GM18502 (cell line): ENCODE measurements around the gene KCNJ9.
"Not testable (repeated sequence)": the region's sequence is repeated elsewhere in the genome, so short reads cannot be mapped to it uniquely, and the experiment has no call there.

Experiments
- ATAC-seq: cut with Tn5 transposase; IDR thresholded peaks from one replicate; pipeline ENCODE4 v1.9.1; 2021; ENCODE audit warnings: mild to moderate bottlenecking; ENCODE audit not compliant: unreplicated experiment, poor library complexity

KCNJ9 gene

GRCh38 chr1:160099716-160100375 lies 18.5 kb downstream of the KCNJ9 start:
- no peak for ATAC-seq

- no peak for ATAC-seq
These were observed 19.8 kb downstream of the KCNJ9 start for GRCh38 chr1:160101037-160101716.

- ATAC-seq: no peak
These were observed 20.6 kb downstream of the KCNJ9 start for GRCh38 chr1:160101717-160102522.

DNA sequence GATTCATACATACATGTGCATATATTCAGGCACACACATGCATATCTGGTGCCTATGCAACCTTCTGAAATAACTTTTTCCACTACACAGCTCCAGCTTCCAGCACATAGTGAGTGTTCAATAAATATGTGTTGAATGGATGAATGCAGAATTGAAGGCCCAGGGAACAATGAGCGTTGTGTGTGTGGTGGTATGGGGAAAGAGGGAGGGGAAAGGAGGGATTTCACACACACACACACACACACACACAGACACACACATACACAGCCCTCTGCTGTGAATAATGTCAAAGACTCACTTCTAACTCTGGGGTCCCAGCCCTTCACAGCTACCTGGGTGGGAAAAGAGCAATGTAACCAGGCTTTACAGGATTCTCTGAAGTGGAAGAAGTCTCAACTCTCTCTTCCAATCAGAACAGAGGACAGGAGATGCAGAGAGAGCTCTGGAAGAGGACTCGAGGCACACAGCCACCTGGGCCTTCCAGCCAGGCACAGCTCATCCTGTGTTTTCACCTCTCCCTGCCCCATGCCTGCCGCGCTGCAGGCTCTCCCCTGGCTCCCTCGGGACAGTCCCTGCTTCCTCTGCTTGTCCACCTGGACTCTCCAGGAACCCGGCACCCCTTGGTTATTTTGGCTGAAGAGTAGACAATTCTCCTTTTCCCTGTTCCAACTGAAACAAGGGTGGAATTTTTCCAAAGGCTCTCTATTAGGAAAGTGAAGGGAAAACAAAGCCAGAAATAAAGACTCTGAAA lies 22.5 kb downstream of the KCNJ9 start:
- no peak for ATAC-seq

GRCh38 chr1:160104486-160104885 lies 23.1 kb downstream of the KCNJ9 start:
- no peak for ATAC-seq

DNA sequence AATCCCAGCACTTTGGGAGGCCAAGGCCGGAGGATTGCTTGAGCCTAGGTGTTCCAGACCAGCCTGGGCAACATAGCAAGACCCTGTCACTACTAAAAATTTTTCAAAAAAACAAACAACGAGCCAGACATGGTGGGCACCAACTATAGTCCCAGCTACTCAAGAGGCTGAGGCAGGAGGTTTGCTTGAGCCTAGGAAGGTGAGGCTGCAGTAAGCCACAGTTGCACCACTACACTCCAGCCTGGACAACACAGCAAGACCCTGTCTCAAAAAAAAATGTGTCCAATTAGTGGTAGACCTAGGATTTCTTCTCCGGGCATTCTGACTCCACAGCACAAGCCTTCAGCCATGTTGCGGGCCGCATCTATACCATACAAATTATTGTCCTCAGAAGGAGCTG lies 23.8 kb downstream of the KCNJ9 start:
- no peak for ATAC-seq

DNA sequence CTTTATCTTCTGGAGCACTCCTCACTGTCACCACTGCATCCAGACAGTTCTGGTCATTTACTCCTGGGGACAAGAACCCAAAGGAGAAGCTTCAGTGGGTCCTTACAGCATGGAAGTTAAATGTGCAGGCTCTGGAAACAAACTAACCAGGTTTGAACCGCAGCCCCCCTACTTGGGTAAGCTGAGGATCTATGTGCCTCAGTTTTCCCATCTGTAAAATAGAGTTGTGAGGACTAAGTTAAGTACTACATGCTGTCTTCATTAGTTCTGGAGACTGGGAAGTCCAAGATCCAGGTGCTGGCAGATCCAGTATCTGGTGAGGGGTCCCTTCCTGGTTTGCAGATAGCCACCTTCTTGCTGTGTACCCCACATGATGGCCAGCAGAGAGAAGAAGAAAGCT lies 26.2 kb downstream of the KCNJ9 start:
- no peak for ATAC-seq

GRCh38 chr1:160108888-160109662 lies 27.7 kb downstream of the KCNJ9 start:
- ATAC-seq: no peak

DNA sequence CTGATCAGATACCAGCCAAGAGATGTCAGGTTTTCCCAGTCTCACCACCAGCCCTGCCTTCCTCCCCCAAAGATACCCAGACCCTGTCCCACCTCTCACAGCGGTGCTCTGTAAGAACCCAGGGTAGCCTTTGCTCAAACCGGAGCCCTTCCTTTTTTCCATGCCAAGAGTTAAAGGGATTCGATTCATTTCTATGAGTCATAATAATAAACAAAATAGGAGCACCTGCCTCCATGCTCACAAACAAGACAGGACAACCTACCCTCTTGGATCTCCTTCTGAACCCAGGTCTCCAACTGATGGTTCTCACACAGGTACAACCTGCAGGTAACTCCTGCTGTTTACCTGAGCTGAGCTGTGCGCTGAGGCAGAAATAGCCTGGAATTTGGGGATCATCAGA lies 28.3 kb downstream of the KCNJ9 start:
- no peak for ATAC-seq

GRCh38 chr1:160111462-160111861 lies 30.1 kb downstream of the KCNJ9 start:
- not testable (repeated sequence) for ATAC-seq

GRCh38 chr1:160112357-160112756 lies 31.0 kb downstream of the KCNJ9 start:
- no peak for ATAC-seq

- no peak for ATAC-seq
These were observed 32.1 kb downstream of the KCNJ9 start for GRCh38 chr1:160113407-160113806.

DNA sequence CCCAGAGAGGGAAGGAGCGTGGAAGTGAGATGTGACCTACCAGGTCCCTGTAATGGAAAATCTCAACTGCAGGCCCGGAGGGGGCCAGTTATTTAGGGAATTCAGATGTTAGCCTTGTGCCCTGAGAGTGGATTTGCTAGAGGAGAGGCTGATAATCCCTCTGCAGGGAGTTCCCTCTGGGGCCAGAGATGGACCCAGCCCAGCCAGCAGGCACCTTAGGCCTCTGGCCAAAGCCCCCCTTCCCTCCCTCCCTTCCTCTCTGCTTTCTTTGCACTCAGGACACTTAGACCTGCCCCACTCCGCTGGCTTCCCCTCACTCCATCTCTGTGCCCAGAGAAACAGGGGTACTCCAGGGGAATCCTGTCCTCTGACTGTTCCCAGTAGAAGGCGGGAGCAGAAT lies 32.7 kb downstream of the KCNJ9 start:
- no peak for ATAC-seq

- no peak for ATAC-seq
These were observed 34.4 kb downstream of the KCNJ9 start, which contains the start of gene ATP1A2 for GRCh38 chr1:160115545-160116282. Gene ATP1A2, plus strand, starts transcription at chr1:160115759. Its CDS starts 103 bp downstream, at chr1:160115862.

DNA sequence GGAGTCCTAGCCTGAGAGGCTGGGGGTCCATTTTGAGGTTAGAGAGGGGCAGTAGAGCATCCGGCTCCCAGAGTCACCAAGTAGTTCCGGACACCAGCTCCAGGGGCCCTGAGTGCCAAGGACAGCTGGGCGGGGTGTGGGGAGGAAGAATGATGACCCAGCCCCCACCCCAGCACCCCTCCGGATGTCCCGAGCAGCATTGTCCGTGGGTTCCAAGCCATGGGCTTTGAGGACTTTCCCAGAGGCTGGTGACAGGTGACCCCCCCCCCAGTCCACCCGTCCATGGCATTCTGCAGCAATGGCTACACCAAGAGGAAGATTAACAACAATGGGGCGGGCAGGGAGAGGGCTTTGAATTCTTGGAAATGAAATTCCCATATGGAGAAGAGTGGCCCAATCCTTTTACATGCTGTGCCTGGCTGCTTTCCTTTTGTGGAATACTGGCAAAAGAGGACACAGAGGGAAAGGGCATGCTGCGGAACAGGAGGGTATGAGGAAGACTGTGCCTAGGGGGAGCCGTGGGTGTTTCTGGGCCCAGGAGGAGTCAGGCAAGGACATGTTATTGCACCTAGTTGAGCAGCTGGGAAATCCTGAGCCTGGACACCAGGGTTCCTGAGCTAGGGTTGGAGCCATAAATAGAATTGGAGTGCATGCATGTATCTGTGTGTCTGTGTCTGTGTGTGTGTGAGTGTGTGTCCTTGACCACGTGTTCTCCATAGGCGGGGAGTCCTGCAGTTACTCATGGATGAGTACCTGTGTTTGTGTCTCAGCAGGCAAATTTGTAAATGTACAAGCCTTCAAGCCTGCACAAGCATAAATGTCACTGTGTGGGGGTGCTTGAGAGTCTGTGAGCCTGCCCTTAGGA lies 35.2 kb downstream of the KCNJ9 start:
- no peak for ATAC-seq

- no peak for ATAC-seq
These were observed 36.0 kb downstream of the KCNJ9 start for GRCh38 chr1:160117300-160117699.

GRCh38 chr1:160117709-160118183 lies 36.4 kb downstream of the KCNJ9 start:
- no peak for ATAC-seq

GRCh38 chr1:160118928-160119327 lies 37.6 kb downstream of the KCNJ9 start:
- ATAC-seq: no peak
